Measurements from ENCODE around the gene NADSYN1. TPM values are rescaled to one million over a fixed set of nuclear protein-coding genes. Genes with fewer than 3 reads are reported as not detected.

The NADSYN1 gene
- total and polyA plus RNA-seq, 2 experiments from 2014 or later, result 35.6 to 54.9 TPM

DNA sequence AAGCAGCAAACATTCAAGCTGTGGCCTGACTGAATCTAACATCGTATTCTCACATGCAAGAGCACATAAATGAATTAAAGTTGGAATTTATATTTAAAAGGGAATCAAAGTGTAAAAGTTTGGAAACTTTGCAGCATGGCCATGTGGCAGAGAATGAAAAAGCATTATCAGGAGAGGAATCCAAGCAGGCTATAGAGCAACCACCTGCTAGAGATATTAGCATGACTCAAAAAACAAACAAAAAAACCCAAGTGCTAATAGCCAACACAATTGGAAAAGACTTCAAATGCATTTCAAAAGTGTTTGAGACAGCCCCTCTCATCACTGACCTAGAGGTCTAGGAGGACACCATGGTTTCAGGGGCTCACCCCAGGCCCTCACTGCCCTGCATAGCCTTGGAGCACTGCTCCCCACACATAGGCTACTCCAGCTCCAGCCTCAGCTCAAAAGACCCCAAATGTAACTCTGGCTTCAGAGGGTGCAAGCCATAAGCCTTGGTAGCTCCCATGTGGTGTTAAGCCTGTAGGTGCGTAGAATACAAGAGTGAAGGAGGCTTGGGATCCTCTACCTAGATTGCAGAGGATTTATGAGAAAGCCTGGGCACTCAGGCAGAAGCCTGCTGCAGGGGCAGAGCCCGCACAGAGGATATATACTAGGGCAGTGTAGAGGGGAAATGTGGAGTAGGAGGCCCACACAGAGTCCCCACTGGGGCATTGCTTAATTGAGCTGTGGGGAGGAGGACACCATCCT lies 72.4 kb downstream of the NADSYN1 start (continued):
- no peak for TF ChIP-seq REST (IDR thresholded peaks at IDR 0.05; ENCODE audit: unreplicated experiment)
- no peak for TF ChIP-seq ZNF114 (CRISPR knock-in tag; IDR thresholded peaks at IDR 0.05)

DNA sequence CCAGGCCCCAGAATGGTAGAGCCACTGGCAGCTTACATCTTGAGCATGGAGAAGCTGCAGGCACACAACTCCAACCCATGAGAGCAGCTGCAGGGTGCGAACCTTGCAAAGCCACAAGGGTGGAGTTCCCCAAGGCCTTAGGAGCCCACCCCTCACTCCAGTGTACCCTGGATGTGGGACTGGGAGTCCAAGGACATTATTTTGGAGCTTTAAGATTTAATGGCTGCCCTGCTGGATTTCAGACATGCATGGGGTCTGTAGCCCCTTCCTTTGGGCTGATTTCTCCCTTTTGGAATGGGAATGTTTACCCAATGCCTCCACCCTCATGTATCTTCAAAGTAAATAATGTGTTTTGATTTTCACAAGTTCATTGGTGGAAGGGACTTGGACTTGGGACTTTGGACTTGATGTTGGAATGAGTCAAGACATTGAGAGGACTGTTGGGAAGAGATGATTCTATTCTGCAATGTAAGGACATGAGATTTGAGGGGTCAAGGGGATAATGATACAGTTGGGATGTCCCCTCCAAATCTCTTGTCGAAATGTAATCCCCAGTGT lies 73.0 kb downstream of the NADSYN1 start:
- no peak overlapping the region for H3K27ac ChIP-seq (ENCODE audit: low read depth)
- TF ChIP-seq EZH2phosphoT487 (IDR thresholded peaks at IDR 0.05; ENCODE audit: unreplicated experiment), result no peak
- no peak for TF ChIP-seq EZH2 (IDR thresholded peaks at IDR 0.05; ENCODE audit: low read depth, unreplicated experiment)
- TF ChIP-seq CREB1 (CRISPR knock-in tag; IDR thresholded peaks at IDR 0.05; ENCODE audit: low read depth), result no peak
- no peak for TF ChIP-seq ZNF462 (CRISPR knock-in tag; IDR thresholded peaks at IDR 0.05)
- no peak for TF ChIP-seq REST (IDR thresholded peaks at IDR 0.05; ENCODE audit: unreplicated experiment)
- no peaks in the 10 kb centered on the region for H3K36me3 Mint-ChIP-seq (ENCODE audit: low read depth)
- no peak overlapping the region for H3K4me3 ChIP-seq
- no peaks in the 10 kb centered on the region for H4K20me1 ChIP-seq (replicated peaks; ENCODE audit: insufficient read depth)
- H3K9me3 Mint-ChIP-seq, result no peaks in the 10 kb centered on the region; the same call in 2 of the 3 replicates
- no peaks in the 10 kb centered on the region for H3K4me1 ChIP-seq (ENCODE audit: insufficient read depth)
- no peaks in the 10 kb centered on the region for H3F3A ChIP-seq (replicated peaks; ENCODE audit: low read depth)
- no peaks in the 10 kb centered on the region for H3K36me3 ChIP-seq (ENCODE audit: insufficient read depth)
- no peaks in the 10 kb centered on the region for H3K79me2 ChIP-seq (replicated peaks; ENCODE audit: insufficient read depth)
- H2AFZ ChIP-seq, result no peak overlapping the region
- H3K9me2 ChIP-seq (ENCODE audit: insufficient read depth), result 0 out of 2 replicates have a peak, but pooled peaks cover 6% of the 10 kb centered on the region
- ATAC-seq (no peak), DNase-seq (ENCODE audit: low spot score) (no peak)
- H3K4me2 ChIP-seq, result no peak overlapping the region
- H3K27ac Mint-ChIP-seq, result no peak overlapping the region
- H3K4me3 Mint-ChIP-seq, result no peak overlapping the region; the same call in 2 of the 3 replicates
- H3K27me3 Mint-ChIP-seq (ENCODE audit: insufficient read depth, low read depth, poor library complexity), result peaks cover 2% of the 10 kb centered on the region
- H3K27me3 ChIP-seq (ENCODE audit: insufficient read depth), result no peaks in the 10 kb centered on the region
- peaks cover 2% of the 10 kb centered on the region; the same call in 1 of the 3 replicates for H3K4me1 Mint-ChIP-seq

Data from GM23338 (cell line).